ENCODE data around the gene APOB.

APOB gene

GRCh38 chr2:21043744-21044532 is at the start of gene APOB:
Gene APOB (minus strand): TSS chr2:21044073. CDS start chr2:21043945, 128 bp downstream.
- Histone ChIP-seq H3K4me3 (no peak within 1 kb of the TSS), H3K27ac (no peak within 1 kb of the TSS)

GRCh38 chr2:21092308-21092869 is 48.5 kb upstream of the APOB start:
- H3K27ac ChIP-seq: no peak overlapping the region
- H3K4me3 ChIP-seq: no peak overlapping the region

GRCh38 chr2:21084401-21084800 is 40.5 kb upstream of the APOB start:
- no peak overlapping the region for H3K27ac ChIP-seq
- H3K4me3 ChIP-seq: no peak overlapping the region

GRCh38 chr2:21083482-21083881 is 39.6 kb upstream of the APOB start:
- H3K27ac ChIP-seq: no peak overlapping the region
- no peak overlapping the region for H3K4me3 ChIP-seq

GRCh38 chr2:21078296-21078695 is 34.4 kb upstream of the APOB start:
- no peak overlapping the region for H3K4me3 ChIP-seq
- no peak overlapping the region for H3K27ac ChIP-seq

GRCh38 chr2:21072477-21073242 is 28.8 kb upstream of the APOB start:
- Histone ChIP-seq H3K27ac (no peak overlapping the region), H3K4me3 (no peak overlapping the region)

- no peak overlapping the region for H3K27ac ChIP-seq
- no peak overlapping the region for H3K4me3 ChIP-seq
Observed at GRCh38 chr2:21070341-21071257, 26.7 kb upstream of the APOB start.

GRCh38 chr2:21069746-21070340 is 26.0 kb upstream of the APOB start:
- no peak overlapping the region for H3K4me3 ChIP-seq
- H3K27ac ChIP-seq: no peak overlapping the region

- Histone ChIP-seq H3K27ac (no peak overlapping the region), H3K4me3 (no peak overlapping the region)
Observed at GRCh38 chr2:21067859-21068537, 24.1 kb upstream of the APOB start.

GRCh38 chr2:21067125-21067524 is 23.3 kb upstream of the APOB start:
- no peak overlapping the region for H3K27ac ChIP-seq
- H3K4me3 ChIP-seq: no peak overlapping the region

- H3K4me3 ChIP-seq: no peak overlapping the region
- no peak overlapping the region for H3K27ac ChIP-seq
Observed at GRCh38 chr2:21059885-21060610, 16.2 kb upstream of the APOB start.

GRCh38 chr2:21057097-21057496 is 13.2 kb upstream of the APOB start:
- Histone ChIP-seq H3K27ac (no peak overlapping the region), H3K4me3 (no peak overlapping the region)

GRCh38 chr2:21055879-21056790 is 12.3 kb upstream of the APOB start:
- Histone ChIP-seq H3K27ac (no peak overlapping the region), H3K4me3 (no peak overlapping the region)

GRCh38 chr2:21055451-21055850 is 11.6 kb upstream of the APOB start:
- Histone ChIP-seq H3K4me3 (no peak overlapping the region), H3K27ac (no peak overlapping the region)

- H3K4me3 ChIP-seq: no peak overlapping the region
- no peak overlapping the region for H3K27ac ChIP-seq
Observed at GRCh38 chr2:21054011-21054410, 10.1 kb upstream of the APOB start.

- Histone ChIP-seq H3K27ac (no peak overlapping the region), H3K4me3 (no peak overlapping the region)
Observed at GRCh38 chr2:21052044-21052443, 8.2 kb upstream of the APOB start.

GRCh38 chr2:21050164-21050563 is 6.3 kb upstream of the APOB start:
- Histone ChIP-seq H3K4me3 (no peak overlapping the region), H3K27ac (no peak overlapping the region)
